Erythroblast (primary cell): Measurements from ENCODE around the gene SNX12.

Experiments used
- GATA1 ChIP-seq: IDR thresholded peaks from 2 replicates; pipeline ENCODE4 v1.6.1; 2011; ENCODE audit warnings: low read depth, mild to moderate bottlenecking, control low read depth, low read length, moderate library complexity
- POLR2A ChIP-seq: IDR thresholded peaks from 2 replicates; pipeline ENCODE4 v1.6.1; 2011; ENCODE audit warnings: mild to moderate bottlenecking, low read length

DNA sequence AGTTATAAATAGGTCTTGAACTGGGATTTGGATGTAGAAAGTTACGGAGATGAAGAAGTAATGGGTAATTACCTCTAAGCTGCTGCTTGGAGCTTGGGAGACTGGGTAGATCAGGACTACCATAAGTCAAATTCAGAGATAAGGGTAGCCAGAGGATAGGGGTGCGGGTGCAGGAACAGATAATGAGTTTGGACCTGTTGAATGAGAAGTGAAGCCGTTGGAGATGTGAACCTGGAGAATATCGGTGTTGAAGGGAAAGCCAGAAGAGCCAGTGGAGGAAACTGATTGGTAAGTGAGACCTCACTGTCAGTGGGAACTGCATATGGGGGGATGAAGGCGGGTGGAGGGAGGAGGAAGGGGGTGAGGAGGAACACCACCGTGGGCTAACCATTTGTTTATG, 26.9 kb upstream of the SNX12 start:
- TF ChIP-seq POLR2A: no peak
- TF ChIP-seq GATA1: no peak
